ENCODE results near the gene ARNT2. TPM values are rescaled to one million over a fixed set of nuclear protein-coding genes. Genes with fewer than 3 reads are reported as not detected.
A peak's percentile ranks its signal among the peaks of the same experiment; 100 is the strongest.

ARNT2 gene
- polyA plus RNA-seq, 1 of the 3 experiments (the other 2 are of a cell fraction): 17.0 TPM

- Histone ChIP-seq H3K27me3 (ENCODE audit: insufficient read depth) (no peaks in the 10 kb centered on the region), H4K20me1 (ENCODE audit: insufficient read depth) (no peaks in the 10 kb centered on the region), H3K79me2 (ENCODE audit: insufficient read depth) (no peaks in the 10 kb centered on the region; the same call in none of the 2 replicates), H3K36me3 (replicated peaks in 1 of 2; ENCODE audit: control insufficient read depth in 1 of 2, insufficient read depth in 2 of 2, low read length in 1 of 2) (peaks cover 0 to 12% of the 10 kb centered on the region in 2 experiments), H3K9me3 (no peaks in the 10 kb centered on the region), H3K27ac (ENCODE audit: low read depth in 2 of 2, low read length in 1 of 2) (no peak overlapping the region; a peak in 1 of 4 replicates), H3K4me3 (ENCODE audit: low read depth in 2 of 2, low read length in 1 of 2) (no peak overlapping the region), H3K9ac (no peak overlapping the region), H3F3A (replicated peaks; ENCODE audit: insufficient read depth) (peaks cover 37% of the 10 kb centered on the region), H2AFZ (ENCODE audit: low read depth) (no peak overlapping the region), H3K9me2 (no peaks in the 10 kb centered on the region), H3K4me1 (ENCODE audit: control insufficient read depth in 1 of 2, insufficient read depth in 2 of 2, low read depth in 1 of 2, low read length in 1 of 2) (peaks cover 10 to 16% of the 10 kb centered on the region in 2 experiments), H3K4me2 (no peak overlapping the region)
- no peak for DNase-seq
- WGBS (ENCODE audit: low lambda C conversion rate): 79% methylated on average over 2 of the region's 2 CpGs
- CTCF ChIA-PET: no interaction called here
- TF ChIP-seq NFIC (IDR thresholded peaks at IDR 0.05; ENCODE audit: borderline replicate concordance) (no peak), ELF1 (IDR thresholded peaks at IDR 0.05) (no peak), MXI1 (IDR thresholded peaks at IDR 0.05; ENCODE audit: low read depth, low read length) (no peak), RCOR1 (IDR thresholded peaks at IDR 0.05; ENCODE audit: low read length) (no peak), SIN3A (IDR thresholded peaks at IDR 0.05; ENCODE audit: borderline replicate concordance, low read depth, low read length) (no peak), TEAD4 (IDR thresholded peaks at IDR 0.05; ENCODE audit: borderline replicate concordance, insufficient read depth) (no peak), GATA2 (CRISPR knock-in tag; IDR thresholded peaks at IDR 0.05) (no peak), USF2 (IDR thresholded peaks at IDR 0.05; ENCODE audit: borderline replicate concordance, low read depth, low read length) (no peak), RFX5 (IDR thresholded peaks at IDR 0.05; ENCODE audit: low read length) (no peak), RAD21 (IDR thresholded peaks at IDR 0.05; ENCODE audit: low read length) (no peak), FOXJ3 (CRISPR knock-in tag; IDR thresholded peaks at IDR 0.05) (no peak), EP300 (IDR thresholded peaks at IDR 0.05; ENCODE audit: borderline replicate concordance in 1 of 2, low read depth in 1 of 2, low read length in 1 of 2) (no peak), FOSL2 (IDR thresholded peaks at IDR 0.05; ENCODE audit: borderline replicate concordance, low read depth) (no peak)
- TF ChIP-seq, protein P1, sequence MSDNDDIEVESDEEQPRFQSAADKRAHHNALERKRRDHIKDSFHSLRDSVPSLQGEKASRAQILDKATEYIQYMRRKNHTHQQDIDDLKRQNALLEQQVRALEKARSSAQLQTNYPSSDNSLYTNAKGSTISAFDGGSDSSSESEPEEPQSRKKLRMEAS (IDR thresholded peaks at IDR 0.05; ENCODE audit: low read depth): no peak
- TF ChIP-seq, protein P2, sequence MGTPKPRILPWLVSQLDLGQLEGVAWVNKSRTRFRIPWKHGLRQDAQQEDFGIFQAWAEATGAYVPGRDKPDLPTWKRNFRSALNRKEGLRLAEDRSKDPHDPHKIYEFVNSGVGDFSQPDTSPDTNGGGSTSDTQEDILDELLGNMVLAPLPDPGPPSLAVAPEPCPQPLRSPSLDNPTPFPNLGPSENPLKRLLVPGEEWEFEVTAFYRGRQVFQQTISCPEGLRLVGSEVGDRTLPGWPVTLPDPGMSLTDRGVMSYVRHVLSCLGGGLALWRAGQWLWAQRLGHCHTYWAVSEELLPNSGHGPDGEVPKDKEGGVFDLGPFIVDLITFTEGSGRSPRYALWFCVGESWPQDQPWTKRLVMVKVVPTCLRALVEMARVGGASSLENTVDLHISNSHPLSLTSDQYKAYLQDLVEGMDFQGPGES (IDR thresholded peaks at IDR 0.05; ENCODE audit: low read depth, low read length): no peak
- POLR2A ChIA-PET: no interaction called here
Measured at GRCh38 chr15:80547264-80547663, 143.1 kb downstream of the ARNT2 start.

DNA sequence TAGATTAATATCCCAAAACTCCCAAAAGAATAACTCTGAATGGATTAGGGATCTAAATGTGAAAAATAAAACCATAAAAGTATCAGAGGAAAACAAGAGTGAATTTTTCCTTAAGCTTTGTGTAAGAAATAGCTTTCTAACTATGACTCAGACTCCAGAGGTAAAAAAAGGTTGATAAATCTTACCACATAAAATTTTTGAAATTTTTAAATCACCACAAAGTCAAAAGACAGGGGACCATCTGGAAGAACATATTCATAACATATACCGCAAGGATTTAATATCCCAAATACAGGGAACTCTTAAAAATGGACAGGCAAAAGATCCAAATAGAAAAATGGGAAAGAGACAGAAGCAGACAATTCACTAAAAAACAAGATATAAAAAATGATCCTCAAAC is 145.0 kb downstream of the ARNT2 start:
- Histone ChIP-seq H3K36me3 (replicated peaks in 1 of 2; ENCODE audit: control insufficient read depth in 1 of 2, insufficient read depth in 2 of 2, low read length in 1 of 2) (peaks cover 4 to 14% of the 10 kb centered on the region in 2 experiments), H3K9ac (peak overlapping the region; percentile 51; the same call in 1 of the 2 replicates), H3K9me3 (no peaks in the 10 kb centered on the region), H3K4me3 (ENCODE audit: low read depth in 2 of 2, low read length in 1 of 2) (peak overlapping the region; percentile 11 to 14; a peak in 3 of 4 replicates), H3K27ac (ENCODE audit: low read depth in 2 of 2, low read length in 1 of 2) (peak overlapping the region; percentile 93 to 95; a peak in 3 of 4 replicates), H3K4me2 (peak overlapping the region; percentile 68), H3K4me1 (ENCODE audit: control insufficient read depth in 1 of 2, insufficient read depth in 2 of 2, low read depth in 1 of 2, low read length in 1 of 2) (peaks cover 10 to 16% of the 10 kb centered on the region in 2 experiments), H3F3A (replicated peaks; ENCODE audit: insufficient read depth) (peaks cover 37% of the 10 kb centered on the region), H3K9me2 (no peaks in the 10 kb centered on the region), H3K27me3 (ENCODE audit: insufficient read depth) (no peaks in the 10 kb centered on the region), H4K20me1 (ENCODE audit: insufficient read depth) (no peaks in the 10 kb centered on the region), H2AFZ (ENCODE audit: low read depth) (no peak overlapping the region), H3K79me2 (ENCODE audit: insufficient read depth) (no peaks in the 10 kb centered on the region; the same call in none of the 2 replicates)
- ChIA-PET POLR2A (no interaction called here), CTCF (interaction anchor here (0.6 to 1.3 kb wide), 3 partner anchors 18 to 798 kb away, joined by 3 to 5 read pairs (median 3); no protein-coding TSS in a partner anchor)
- DNase-seq: no peak
- WGBS (ENCODE audit: low lambda C conversion rate): 17% methylated on average over 1 of the region's 1 CpG
- TF ChIP-seq, protein P3, sequence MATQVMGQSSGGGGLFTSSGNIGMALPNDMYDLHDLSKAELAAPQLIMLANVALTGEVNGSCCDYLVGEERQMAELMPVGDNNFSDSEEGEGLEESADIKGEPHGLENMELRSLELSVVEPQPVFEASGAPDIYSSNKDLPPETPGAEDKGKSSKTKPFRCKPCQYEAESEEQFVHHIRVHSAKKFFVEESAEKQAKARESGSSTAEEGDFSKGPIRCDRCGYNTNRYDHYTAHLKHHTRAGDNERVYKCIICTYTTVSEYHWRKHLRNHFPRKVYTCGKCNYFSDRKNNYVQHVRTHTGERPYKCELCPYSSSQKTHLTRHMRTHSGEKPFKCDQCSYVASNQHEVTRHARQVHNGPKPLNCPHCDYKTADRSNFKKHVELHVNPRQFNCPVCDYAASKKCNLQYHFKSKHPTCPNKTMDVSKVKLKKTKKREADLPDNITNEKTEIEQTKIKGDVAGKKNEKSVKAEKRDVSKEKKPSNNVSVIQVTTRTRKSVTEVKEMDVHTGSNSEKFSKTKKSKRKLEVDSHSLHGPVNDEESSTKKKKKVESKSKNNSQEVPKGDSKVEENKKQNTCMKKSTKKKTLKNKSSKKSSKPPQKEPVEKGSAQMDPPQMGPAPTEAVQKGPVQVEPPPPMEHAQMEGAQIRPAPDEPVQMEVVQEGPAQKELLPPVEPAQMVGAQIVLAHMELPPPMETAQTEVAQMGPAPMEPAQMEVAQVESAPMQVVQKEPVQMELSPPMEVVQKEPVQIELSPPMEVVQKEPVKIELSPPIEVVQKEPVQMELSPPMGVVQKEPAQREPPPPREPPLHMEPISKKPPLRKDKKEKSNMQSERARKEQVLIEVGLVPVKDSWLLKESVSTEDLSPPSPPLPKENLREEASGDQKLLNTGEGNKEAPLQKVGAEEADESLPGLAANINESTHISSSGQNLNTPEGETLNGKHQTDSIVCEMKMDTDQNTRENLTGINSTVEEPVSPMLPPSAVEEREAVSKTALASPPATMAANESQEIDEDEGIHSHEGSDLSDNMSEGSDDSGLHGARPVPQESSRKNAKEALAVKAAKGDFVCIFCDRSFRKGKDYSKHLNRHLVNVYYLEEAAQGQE (IDR thresholded peaks at IDR 0.05; ENCODE audit: low read depth, low read length): no peak
- peak in 1 of 2 experiments; percentile 88; a peak in 2 of 4 replicates for TF ChIP-seq EP300 (IDR thresholded peaks at IDR 0.05; ENCODE audit: borderline replicate concordance in 1 of 2, low read depth in 1 of 2, low read length in 1 of 2)
- TF ChIP-seq TAF1 (IDR thresholded peaks at IDR 0.05; ENCODE audit: borderline replicate concordance, low read depth, low read length): no peak
- no peak for TF ChIP-seq ZBTB33 (IDR thresholded peaks at IDR 0.05; ENCODE audit: borderline replicate concordance, low read depth)
- TF ChIP-seq RFX5 (IDR thresholded peaks at IDR 0.05; ENCODE audit: low read length): no peak
- TF ChIP-seq FOXJ3 (CRISPR knock-in tag; IDR thresholded peaks at IDR 0.05): no peak
- no peak for TF ChIP-seq YY1 (IDR thresholded peaks at IDR 0.05; ENCODE audit: low read depth)
- no peak for TF ChIP-seq MXI1 (IDR thresholded peaks at IDR 0.05; ENCODE audit: low read depth, low read length)
- no peak; the same call in 1 of the 2 replicates for TF ChIP-seq NFIC (IDR thresholded peaks at IDR 0.05; ENCODE audit: borderline replicate concordance)
